Urinary bladder (tissue), 4 donors: ENCODE data around the gene SLC37A2. TPM values are rescaled to one million over a fixed set of nuclear protein-coding genes. Genes with fewer than 3 reads are reported as not detected.

Experiments used
- DNase-seq: peaks from one replicate; pipeline ENCODE4 v3.0.0-alpha.2; 2015; ENCODE audit errors: extremely low spot score
- H3K27ac ChIP-seq: one replicate; pipeline ENCODE4 v1.5.1; 2013; ENCODE audit warnings: low read depth, mild to moderate bottlenecking, moderate library complexity
- H3K36me3 ChIP-seq: one replicate; pipeline ENCODE4 v1.6.1; 2013; ENCODE audit warnings: mild to moderate bottlenecking, moderate library complexity; ENCODE audit not compliant: insufficient read depth
- H3K4me1 ChIP-seq: one replicate; pipeline ENCODE4 v1.6.1; 2013; ENCODE audit warnings: mild to moderate bottlenecking, moderate library complexity; ENCODE audit not compliant: insufficient read depth
- H3K4me3 ChIP-seq: one replicate; pipeline ENCODE4 v1.5.1; 2013; ENCODE audit warnings: low read depth, low read length
- WGBS: extraction: QIAGEN DNeasy Blood & Tissue Kit; methylation state at CpG from one replicate; pipeline ENCODE4 v1.1.7; 2013; 5-methylcytosine and 5-hydroxymethylcytosine counted together
- polyA plus RNA-seq: library from polyadenylated mRNA; stranded (reverse); fragments of 200-250 nt; gene quantifications from one replicate; pipeline ENCODE4 v1.2.3, GENCODE V29; 2013
- total RNA-seq: library from RNA; depleted of rRNA; stranded (reverse); fragments of >200 nt; gene quantifications from one replicate; pipeline ENCODE4 v1.2.3, GENCODE V29; 2014
- donor health status: healthy with polysubstance abuse.
- donor health status: healthy.

The SLC37A2 gene
- total and polyA plus RNA-seq, 2 donors, result 7.7 to 9.0 TPM

- Histone ChIP-seq H3K27ac (no peak overlapping the region), H3K36me3 (no peaks in the 10 kb centered on the region), H3K4me3 (no peak overlapping the region), H3K4me1 (no peaks in the 10 kb centered on the region)
- DNase-seq, result no peak
- WGBS, result 71% methylated on average over 4 of the region's 4 CpGs
These were observed 54.3 kb downstream of the SLC37A2 start for GRCh38 chr11:125117429-125117828.

- no peak for DNase-seq
- H3K36me3 ChIP-seq, result no peaks in the 10 kb centered on the region
- H3K27ac ChIP-seq, result peak overlapping the region; percentile 39
- 77% methylated on average over 4 of the region's 4 CpGs for WGBS
- H3K4me1 ChIP-seq, result no peaks in the 10 kb centered on the region
- no peak overlapping the region for H3K4me3 ChIP-seq
These were observed 60.3 kb downstream of the SLC37A2 start for GRCh38 chr11:125123194-125123946.

DNA sequence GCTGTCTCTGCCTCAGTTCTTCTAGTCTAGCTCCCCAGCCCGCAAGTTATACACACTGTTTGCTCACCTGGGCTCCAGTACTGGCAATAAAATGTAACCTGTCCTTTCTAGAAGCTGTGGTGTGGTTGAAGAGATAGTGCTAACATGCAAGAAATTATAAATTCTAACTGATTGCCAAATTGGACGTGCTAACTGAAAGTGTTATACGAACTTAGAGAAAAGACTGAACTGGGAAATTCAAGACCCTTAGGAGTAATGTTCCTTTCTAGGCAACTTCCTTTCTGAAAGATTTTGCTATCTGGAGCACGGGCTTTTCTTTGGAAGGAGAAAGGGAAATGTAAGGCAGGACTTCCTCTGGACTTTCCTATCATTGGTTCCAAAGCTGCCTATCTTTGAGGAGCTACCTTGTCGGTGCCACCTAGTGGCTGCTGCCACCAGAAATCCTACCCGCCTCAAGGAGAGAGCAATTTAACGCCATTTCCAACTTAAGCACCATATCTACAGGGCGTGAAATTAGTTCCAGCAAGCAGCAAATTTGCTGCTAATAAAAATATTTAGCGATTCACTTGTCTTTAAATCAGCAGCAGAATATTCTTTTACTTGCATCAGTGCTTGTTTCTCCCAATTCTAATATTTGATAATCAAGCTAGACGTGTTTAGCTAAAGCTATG is 61.0 kb downstream of the SLC37A2 start:
- no peak for DNase-seq
- Histone ChIP-seq H3K36me3 (no peaks in the 10 kb centered on the region), H3K4me3 (no peak overlapping the region), H3K27ac (peak overlapping the region; percentile 39), H3K4me1 (no peaks in the 10 kb centered on the region)
- 68% methylated on average over 10 of the region's 10 CpGs for WGBS

DNA sequence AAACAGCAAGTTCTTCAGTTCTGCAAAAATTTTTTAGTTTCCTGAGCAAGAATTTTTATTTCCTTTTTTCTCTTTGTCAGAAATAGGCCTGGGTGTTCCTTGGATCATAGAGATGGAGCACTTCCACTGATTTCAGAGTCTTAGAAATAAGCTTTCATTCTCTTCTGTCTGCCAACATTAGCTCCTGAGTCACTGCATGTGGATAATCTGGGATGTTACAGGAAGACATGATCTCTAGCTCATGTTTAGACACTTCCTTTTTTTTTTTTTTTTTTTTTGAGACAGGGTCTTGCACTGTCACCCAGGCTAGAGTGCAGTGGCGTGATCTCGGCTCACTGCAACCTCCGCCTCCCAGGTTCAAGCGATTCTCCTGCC is 61.5 kb downstream of the SLC37A2 start:
- Histone ChIP-seq H3K4me1 (no peaks in the 10 kb centered on the region), H3K27ac (no peak overlapping the region), H3K4me3 (no peak overlapping the region), H3K36me3 (no peaks in the 10 kb centered on the region)
- no peak for DNase-seq
- WGBS, result 88% methylated on average over 4 of the region's 4 CpGs

GRCh38 chr11:125128450-125128849 is 65.3 kb downstream of the SLC37A2 start:
- DNase-seq, result no peak
- Histone ChIP-seq H3K36me3 (no peaks in the 10 kb centered on the region), H3K4me1 (no peaks in the 10 kb centered on the region), H3K4me3 (no peak overlapping the region), H3K27ac (no peak overlapping the region)
- WGBS, result 52% methylated on average over 4 of the region's 4 CpGs

DNA sequence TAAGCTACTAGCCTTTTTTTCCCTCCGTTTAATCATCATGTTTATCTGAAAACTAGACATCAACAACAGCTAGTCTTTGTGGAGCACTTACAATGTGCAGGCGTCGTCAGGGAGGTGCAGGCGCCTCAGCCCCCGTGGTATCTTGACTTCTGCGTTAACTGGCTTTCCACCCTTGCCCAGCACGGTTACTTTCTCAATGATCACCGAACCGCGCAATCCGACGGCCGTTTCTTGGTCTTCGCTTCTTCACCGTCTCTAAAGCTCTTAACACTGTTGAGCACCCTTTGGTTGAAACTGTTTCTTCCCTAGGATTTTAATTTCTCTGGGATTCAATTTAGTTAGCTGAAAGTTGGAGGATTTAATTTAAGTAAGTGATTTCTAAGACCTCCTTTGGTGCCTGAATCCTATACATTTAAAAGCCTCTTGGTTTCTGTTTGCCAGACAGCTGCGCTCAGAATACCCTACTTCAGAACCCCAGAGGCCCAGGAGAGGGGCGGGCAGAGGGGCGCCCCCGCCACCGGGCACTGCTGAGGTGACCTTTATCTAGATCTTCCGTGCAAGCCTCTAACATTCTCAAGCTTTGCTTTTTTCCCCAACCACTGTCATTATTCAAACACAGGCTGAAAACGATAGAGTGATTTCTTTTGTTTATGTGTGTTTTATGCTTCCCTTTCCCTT is 66.3 kb downstream of the SLC37A2 start:
- DNase-seq, result no peak
- WGBS, result 58% methylated on average over 22 of the region's 22 CpGs
- no peak overlapping the region for H3K4me3 ChIP-seq

GRCh38 chr11:125132071-125132470 is 69.0 kb downstream of the SLC37A2 start:
- DNase-seq, result no peak
- WGBS, result 61% methylated on average over 1 of the region's 1 CpG
- Histone ChIP-seq H3K36me3 (no peaks in the 10 kb centered on the region), H3K27ac (no peak overlapping the region), H3K4me3 (no peak overlapping the region), H3K4me1 (no peaks in the 10 kb centered on the region)

More for the DNA sequence above, 66.3 kb downstream of the SLC37A2 start:
- H3K27ac ChIP-seq, result no peak overlapping the region
- no peaks in the 10 kb centered on the region for H3K36me3 ChIP-seq
- H3K4me1 ChIP-seq, result no peaks in the 10 kb centered on the region

- no peak for DNase-seq
- no peak overlapping the region for H3K4me3 ChIP-seq
- H3K36me3 ChIP-seq, result no peaks in the 10 kb centered on the region
- 82% methylated on average over 7 of the region's 7 CpGs for WGBS
- no peak overlapping the region for H3K27ac ChIP-seq
- H3K4me1 ChIP-seq, result no peaks in the 10 kb centered on the region
These were observed 69.5 kb downstream of the SLC37A2 start for GRCh38 chr11:125132596-125132995.

DNA sequence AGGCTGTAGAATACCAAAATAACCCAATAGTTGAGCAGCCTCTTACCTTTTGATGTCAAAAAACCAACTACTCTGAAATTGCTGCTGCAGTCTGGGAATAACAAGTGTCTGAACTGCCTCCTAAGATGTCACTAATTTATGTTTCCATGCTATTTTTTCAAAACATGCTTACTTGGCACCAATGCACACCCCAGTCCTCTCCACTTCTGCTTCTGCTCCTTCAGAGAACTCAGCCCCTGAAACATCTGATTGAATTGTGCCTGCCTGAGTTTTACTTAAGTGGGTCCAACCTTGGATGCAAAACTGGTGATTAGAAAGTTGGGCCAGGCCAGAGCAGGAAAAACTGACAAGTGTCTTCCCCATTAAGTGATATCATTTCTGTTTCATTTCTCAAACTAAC is 72.9 kb downstream of the SLC37A2 start:
- Histone ChIP-seq H3K36me3 (no peaks in the 10 kb centered on the region), H3K4me3 (no peak overlapping the region), H3K27ac (no peak overlapping the region), H3K4me1 (no peaks in the 10 kb centered on the region)
- no peak for DNase-seq

DNA sequence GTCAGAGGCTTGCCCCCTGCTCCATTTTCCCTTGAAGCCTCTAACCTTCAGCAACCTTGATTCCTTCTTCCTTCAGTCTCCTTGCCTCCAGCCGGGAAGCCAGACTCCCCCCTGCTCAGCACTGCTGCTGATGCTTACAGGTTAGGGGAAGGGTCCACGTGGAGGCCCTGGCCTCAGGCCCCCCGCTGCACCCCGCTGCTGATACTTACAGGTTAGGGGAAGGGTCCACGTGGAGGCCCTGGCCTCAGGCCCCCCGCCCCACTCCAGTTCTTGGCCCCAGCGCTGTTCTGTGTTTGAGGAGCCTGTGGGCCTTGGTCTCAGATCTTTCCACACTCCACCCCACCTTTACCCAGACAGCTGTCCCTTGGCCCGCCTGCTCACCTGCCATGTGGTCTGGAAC is 75.9 kb downstream of the SLC37A2 start:
- no peaks in the 10 kb centered on the region for H3K4me1 ChIP-seq
- WGBS, result 88% methylated on average over 8 of the region's 8 CpGs

DNA sequence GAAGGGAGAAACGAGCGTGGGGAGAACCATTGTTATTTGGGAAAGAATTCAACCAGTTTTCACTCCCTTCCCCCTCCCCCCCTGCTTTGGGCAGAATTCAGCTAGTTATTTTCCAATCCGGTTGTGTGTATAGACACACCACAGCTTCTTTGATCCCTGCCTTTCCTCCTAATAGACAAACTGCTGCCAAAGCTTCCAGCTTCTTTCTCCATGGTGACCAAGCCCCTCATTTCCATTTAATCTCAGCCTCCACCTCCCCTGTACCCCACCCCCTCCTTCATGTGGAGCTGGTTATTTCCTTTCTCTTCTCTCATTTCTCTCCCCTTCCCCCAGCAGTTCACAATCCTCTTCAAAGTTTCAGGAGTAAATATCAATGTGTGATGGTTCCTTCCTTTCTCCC is 76.7 kb downstream of the SLC37A2 start:
- Histone ChIP-seq H3K36me3 (no peaks in the 10 kb centered on the region), H3K4me3 (no peak overlapping the region), H3K27ac (no peak overlapping the region), H3K4me1 (no peaks in the 10 kb centered on the region)
- DNase-seq, result no peak
- WGBS, result 68% methylated on average over 3 of the region's 3 CpGs

More for the DNA sequence above, 75.9 kb downstream of the SLC37A2 start:
- H3K4me3 ChIP-seq, result no peak overlapping the region
- no peak for DNase-seq
- no peak overlapping the region for H3K27ac ChIP-seq
- H3K36me3 ChIP-seq, result no peaks in the 10 kb centered on the region
